WTC11 (cell line): ENCODE measurements around the gene FCRL6.

Experiments used
- GABPB1 ChIP-seq: sonication (generic); formaldehyde crosslinking; IDR thresholded peaks from 2 replicates; pipeline ENCODE4 v1.8.1; 2023; ENCODE audit warnings: mild to moderate bottlenecking, missing genetic modification reagents
- MYBL2 ChIP-seq: sonication (generic); formaldehyde crosslinking; IDR thresholded peaks from 2 replicates; pipeline ENCODE4 v1.8.1; 2023; ENCODE audit warnings: mild to moderate bottlenecking, moderate library complexity, missing genetic modification reagents
- SMAD3 ChIP-seq: sonication (generic); formaldehyde crosslinking; IDR thresholded peaks from 2 replicates; pipeline ENCODE4 v1.8.0; 2022; ENCODE audit warnings: missing genetic modification reagents, mild to moderate bottlenecking, borderline replicate concordance
- ZNF138 ChIP-seq: sonication (generic); formaldehyde crosslinking; conservative IDR thresholded peaks from 2 replicates; pipeline ENCODE4 v1.8.1; 2022; ENCODE audit warnings: mild to moderate bottlenecking, moderate library complexity, missing genetic modification reagents
- TF ChIP-seq, protein P1 (sequence below): sonication (generic); formaldehyde crosslinking; conservative IDR thresholded peaks from 2 replicates; pipeline ENCODE4 v1.8.1; 2022; ENCODE audit warnings: mild to moderate bottlenecking, missing genetic modification reagents
- TF ChIP-seq, protein P2 (sequence below): fragments of 200-600 bp; IDR thresholded peaks from 2 replicates; pipeline ENCODE4 v1.8.0; 2022; ENCODE audit warnings: antibody characterized with exemption
- TF ChIP-seq, protein P3 (sequence below): sonication (generic); formaldehyde crosslinking; IDR thresholded peaks from 2 replicates; pipeline ENCODE4 v1.8.0; 2022; ENCODE audit warnings: mild to moderate bottlenecking, missing genetic modification reagents
- TF ChIP-seq, protein P4 (sequence below): fragments of 250-450 bp; sonication (Bioruptor Pico); IDR thresholded peaks from 2 replicates; pipeline ENCODE4 v2.1.2; 2022; ENCODE audit warnings: mild to moderate bottlenecking, moderate library complexity

DNA sequence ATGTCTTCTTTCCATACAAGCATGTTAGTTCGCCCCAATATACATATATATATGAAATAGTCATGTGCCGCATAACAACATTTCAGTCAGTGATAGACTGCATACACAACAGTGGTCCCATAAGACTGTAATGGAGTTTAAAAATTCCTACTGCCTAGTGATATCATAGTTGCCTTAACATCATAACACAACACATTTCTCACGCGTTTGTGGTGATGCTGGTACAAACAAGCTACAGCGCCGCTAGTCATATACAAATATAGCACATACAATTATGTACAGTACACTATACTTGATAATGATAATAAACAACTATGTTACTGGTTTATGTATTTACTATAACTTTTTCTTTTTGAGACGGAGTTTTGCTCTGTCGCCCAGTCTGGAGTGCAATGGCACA, 13.8 kb downstream of the FCRL6 start:
- TF ChIP-seq SMAD3 (CRISPR knock-in tag): no peak
- TF ChIP-seq ZNF138 (CRISPR knock-in tag): no peak
- TF ChIP-seq GABPB1 (CRISPR knock-in tag): no peak
- TF ChIP-seq, protein P1, sequence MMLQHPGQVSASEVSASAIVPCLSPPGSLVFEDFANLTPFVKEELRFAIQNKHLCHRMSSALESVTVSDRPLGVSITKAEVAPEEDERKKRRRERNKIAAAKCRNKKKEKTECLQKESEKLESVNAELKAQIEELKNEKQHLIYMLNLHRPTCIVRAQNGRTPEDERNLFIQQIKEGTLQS (CRISPR knock-in tag): no peak
- TF ChIP-seq, protein P2, sequence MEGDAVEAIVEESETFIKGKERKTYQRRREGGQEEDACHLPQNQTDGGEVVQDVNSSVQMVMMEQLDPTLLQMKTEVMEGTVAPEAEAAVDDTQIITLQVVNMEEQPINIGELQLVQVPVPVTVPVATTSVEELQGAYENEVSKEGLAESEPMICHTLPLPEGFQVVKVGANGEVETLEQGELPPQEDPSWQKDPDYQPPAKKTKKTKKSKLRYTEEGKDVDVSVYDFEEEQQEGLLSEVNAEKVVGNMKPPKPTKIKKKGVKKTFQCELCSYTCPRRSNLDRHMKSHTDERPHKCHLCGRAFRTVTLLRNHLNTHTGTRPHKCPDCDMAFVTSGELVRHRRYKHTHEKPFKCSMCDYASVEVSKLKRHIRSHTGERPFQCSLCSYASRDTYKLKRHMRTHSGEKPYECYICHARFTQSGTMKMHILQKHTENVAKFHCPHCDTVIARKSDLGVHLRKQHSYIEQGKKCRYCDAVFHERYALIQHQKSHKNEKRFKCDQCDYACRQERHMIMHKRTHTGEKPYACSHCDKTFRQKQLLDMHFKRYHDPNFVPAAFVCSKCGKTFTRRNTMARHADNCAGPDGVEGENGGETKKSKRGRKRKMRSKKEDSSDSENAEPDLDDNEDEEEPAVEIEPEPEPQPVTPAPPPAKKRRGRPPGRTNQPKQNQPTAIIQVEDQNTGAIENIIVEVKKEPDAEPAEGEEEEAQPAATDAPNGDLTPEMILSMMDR: no peak
- TF ChIP-seq MYBL2 (CRISPR knock-in tag): no peak
- TF ChIP-seq, protein P3, sequence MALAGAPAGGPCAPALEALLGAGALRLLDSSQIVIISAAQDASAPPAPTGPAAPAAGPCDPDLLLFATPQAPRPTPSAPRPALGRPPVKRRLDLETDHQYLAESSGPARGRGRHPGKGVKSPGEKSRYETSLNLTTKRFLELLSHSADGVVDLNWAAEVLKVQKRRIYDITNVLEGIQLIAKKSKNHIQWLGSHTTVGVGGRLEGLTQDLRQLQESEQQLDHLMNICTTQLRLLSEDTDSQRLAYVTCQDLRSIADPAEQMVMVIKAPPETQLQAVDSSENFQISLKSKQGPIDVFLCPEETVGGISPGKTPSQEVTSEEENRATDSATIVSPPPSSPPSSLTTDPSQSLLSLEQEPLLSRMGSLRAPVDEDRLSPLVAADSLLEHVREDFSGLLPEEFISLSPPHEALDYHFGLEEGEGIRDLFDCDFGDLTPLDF: no peak
- TF ChIP-seq, protein P4, sequence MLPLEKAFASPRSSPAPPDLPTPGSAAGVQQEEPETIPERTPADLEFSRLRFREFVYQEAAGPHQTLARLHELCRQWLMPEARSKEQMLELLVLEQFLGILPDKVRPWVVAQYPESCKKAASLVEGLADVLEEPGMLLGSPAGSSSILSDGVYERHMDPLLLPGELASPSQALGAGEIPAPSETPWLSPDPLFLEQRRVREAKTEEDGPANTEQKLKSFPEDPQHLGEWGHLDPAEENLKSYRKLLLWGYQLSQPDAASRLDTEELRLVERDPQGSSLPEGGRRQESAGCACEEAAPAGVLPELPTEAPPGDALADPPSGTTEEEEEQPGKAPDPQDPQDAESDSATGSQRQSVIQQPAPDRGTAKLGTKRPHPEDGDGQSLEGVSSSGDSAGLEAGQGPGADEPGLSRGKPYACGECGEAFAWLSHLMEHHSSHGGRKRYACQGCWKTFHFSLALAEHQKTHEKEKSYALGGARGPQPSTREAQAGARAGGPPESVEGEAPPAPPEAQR (CRISPR knock-in tag): no peak
